IMR-90 (cell line): ENCODE results near the gene UNKL. TPM values are rescaled to one million over a fixed set of nuclear protein-coding genes. Genes with fewer than 3 reads are reported as not detected.

Experiments used
- ATAC-seq: fragments of 200-7000 bp; cut with Tn5 transposase; 2 replicates; pipeline ENCODE4 v1.9.1; 2020; ENCODE audit warnings: low read depth, mild to moderate bottlenecking, moderate library complexity
- BruUV-seq: library from RNA; stranded (reverse); fragments of 400-500 nt; replicated peaks from 2 replicates; lab custom pipeline; 2021; lab: Mats Ljungman, UMichigan
- CTCF ChIA-PET: fragments of 300-600 bp; formaldehyde crosslinking; extraction: SDS; loops from one replicate; lab custom pipeline; 2021; ENCODE audit warnings: antibody characterized with exemption; lab: Yijun Ruan, JAX
- POLR2A ChIA-PET: fragments of 300-600 bp; sonication (Branson Sonifier 250); formaldehyde crosslinking; loops from one replicate; lab custom pipeline; 2022; ENCODE audit warnings: antibody characterized with exemption; ENCODE audit not compliant: unreplicated experiment; lab: Charles Lee
- DNase-seq: peaks from one replicate; pipeline ENCODE4 v3.0.0; 2013
- H2AFZ ChIP-seq: replicated peaks from 2 replicates; pipeline ENCODE3; 2013; ENCODE audit warnings: low read length, mild to moderate bottlenecking; ENCODE audit not compliant: poor library complexity
- H2AK5ac ChIP-seq: 2 replicates; pipeline ENCODE4 v1.6.1; 2013; ENCODE audit warnings: low read depth, low read length, inconsistent platforms
- H2AK9ac ChIP-seq: replicated peaks from 2 replicates; pipeline ENCODE3; 2013; ENCODE audit warnings: mild to moderate bottlenecking, low read depth, low read length, moderate library complexity; ENCODE audit not compliant: poor library complexity
- H2BK120ac ChIP-seq: 2 replicates; pipeline ENCODE4 v1.6.1; 2013; ENCODE audit warnings: low read depth, low read length, inconsistent platforms
- H2BK15ac ChIP-seq: 3 replicates; pipeline ENCODE4 v1.6.1; 2013; ENCODE audit warnings: low read depth, low read length, inconsistent platforms
- H2BK20ac ChIP-seq: 2 replicates; pipeline ENCODE4 v1.6.1; 2013; ENCODE audit warnings: low read depth, mild to moderate bottlenecking, inconsistent platforms, low read length, moderate library complexity
- H2BK5ac ChIP-seq: 2 replicates; pipeline ENCODE4 v1.6.1; 2013; ENCODE audit warnings: mild to moderate bottlenecking, low read depth, low read length, inconsistent platforms; ENCODE audit not compliant: poor library complexity, severe bottlenecking
- H3K14ac ChIP-seq: replicated peaks from 2 replicates; pipeline ENCODE4 v1.6.1; 2013; ENCODE audit warnings: low read depth, low read length, inconsistent platforms
- H3K18ac ChIP-seq: 2 replicates; pipeline ENCODE4 v1.6.1; 2013; ENCODE audit warnings: low read depth, low read length, control low read depth
- H3K23ac ChIP-seq: 2 replicates; pipeline ENCODE4 v1.6.1; 2013; ENCODE audit warnings: low read depth, low read length, inconsistent platforms
- H3K27ac ChIP-seq: 2 replicates; pipeline ENCODE4 v1.5.1; 2013; ENCODE audit warnings: mild to moderate bottlenecking, control low read depth, low read length; ENCODE audit not compliant: insufficient read depth
- H3K27me3 ChIP-seq: 2 replicates; pipeline ENCODE4 v1.6.1; 2013; ENCODE audit warnings: low read length; ENCODE audit not compliant: control insufficient read depth, insufficient read depth
- H3K36me3 ChIP-seq: 2 replicates; pipeline ENCODE4 v1.6.1; 2013; ENCODE audit warnings: low read length, mixed read lengths; ENCODE audit not compliant: control insufficient read depth, insufficient read depth
- H3K4ac ChIP-seq: 2 replicates; pipeline ENCODE4 v1.6.1; 2013; ENCODE audit warnings: low read depth, low read length, inconsistent platforms
- H3K4me1 ChIP-seq: 2 replicates; pipeline ENCODE4 v1.6.1; 2013; ENCODE audit warnings: low read length, mixed read lengths; ENCODE audit not compliant: control insufficient read depth, insufficient read depth
- H3K4me2 ChIP-seq: 2 replicates; pipeline ENCODE4 v1.6.1; 2013; ENCODE audit warnings: low read depth, mild to moderate bottlenecking, control low read depth, low read length, moderate library complexity
- H3K4me3 ChIP-seq: 2 replicates; pipeline ENCODE4 v1.5.1; 2013; ENCODE audit warnings: low read depth, mild to moderate bottlenecking, control low read depth, low read length, moderate library complexity; ENCODE audit not compliant: insufficient read depth
- H3K56ac ChIP-seq: 2 replicates; pipeline ENCODE4 v1.6.1; 2013; ENCODE audit warnings: low read length, inconsistent platforms; ENCODE audit not compliant: insufficient read depth; ENCODE audit errors: extremely low read depth
- H3K79me1 ChIP-seq, 2 experiments: 2 replicates each; pipeline ENCODE4 v1.6.1; 2013; ENCODE audit warnings: low read length in 2 of 2, inconsistent platforms in 1 of 2, low read depth in 1 of 2
- H3K9ac ChIP-seq: 2 replicates; pipeline ENCODE4 v1.6.1; 2013; ENCODE audit warnings: low read depth, low read length, control low read depth
- H3K9me1 ChIP-seq: 2 replicates; pipeline ENCODE4 v1.6.1; 2013; ENCODE audit warnings: low read length, inconsistent platforms; ENCODE audit not compliant: insufficient read depth
- H3K9me3 ChIP-seq: 2 replicates; pipeline ENCODE4 v1.6.1; 2013; ENCODE audit warnings: low read length; ENCODE audit not compliant: control insufficient read depth, insufficient read depth
- H4K20me1 ChIP-seq: 2 replicates; pipeline ENCODE4 v1.6.1; 2013; ENCODE audit warnings: low read length, inconsistent platforms; ENCODE audit not compliant: insufficient read depth
- H4K5ac ChIP-seq: 2 replicates; pipeline ENCODE4 v1.6.1; 2013; ENCODE audit warnings: mild to moderate bottlenecking, low read depth, low read length, control low read depth
- H4K8ac ChIP-seq, 2 experiments: 2 replicates each; pipeline ENCODE4 v1.6.1; 2013; ENCODE audit warnings: low read depth in 2 of 2, low read length in 2 of 2, control low read depth in 1 of 2, inconsistent platforms in 1 of 2
- H4K91ac ChIP-seq: 2 replicates; pipeline ENCODE4 v1.6.1; 2013; ENCODE audit warnings: low read depth, low read length, inconsistent platforms; ENCODE audit not compliant: insufficient read depth
- BHLHE40 ChIP-seq: fragments of 150-350 bp; IDR thresholded peaks from 2 replicates; pipeline ENCODE4 v1.6.1; 2016; ENCODE audit warnings: mild to moderate bottlenecking, low read depth, low read length
- CEBPB ChIP-seq: IDR thresholded peaks from 2 replicates; pipeline ENCODE4 v1.6.1; 2012; ENCODE audit warnings: low read depth, low read length, improper control_type of control experiment
- CHD1 ChIP-seq: IDR thresholded peaks from 2 replicates; pipeline ENCODE4 v1.6.1; 2012; ENCODE audit warnings: low read depth, low read length, improper control_type of control experiment
- FOS ChIP-seq: fragments of 150-350 bp; IDR thresholded peaks from 2 replicates; pipeline ENCODE4 v1.6.1; 2016; ENCODE audit warnings: low read depth, low read length
- MAFK ChIP-seq: IDR thresholded peaks from 2 replicates; pipeline ENCODE4 v1.6.1; 2012; ENCODE audit warnings: low read depth, low read length, improper control_type of control experiment
- MAZ ChIP-seq: IDR thresholded peaks from 2 replicates; pipeline ENCODE4 v1.6.1; 2012; ENCODE audit warnings: low read depth, mild to moderate bottlenecking, low read length, improper control_type of control experiment, moderate library complexity, borderline replicate concordance
- MXI1 ChIP-seq: IDR thresholded peaks from 2 replicates; pipeline ENCODE4 v1.6.1; 2012; ENCODE audit warnings: low read depth, mild to moderate bottlenecking, low read length, moderate library complexity, borderline replicate concordance
- NFE2L2 ChIP-seq: fragments of 150-350 bp; IDR thresholded peaks from 2 replicates; pipeline ENCODE4 v1.6.1; 2016; ENCODE audit warnings: low read depth, mild to moderate bottlenecking, low read length
- POLR2A ChIP-seq: IDR thresholded peaks from 2 replicates; pipeline ENCODE4 v1.6.1; 2012; ENCODE audit warnings: mild to moderate bottlenecking, low read depth, low read length
- RAD21 ChIP-seq: IDR thresholded peaks from 2 replicates; pipeline ENCODE4 v1.6.1; 2012; ENCODE audit warnings: low read length, improper control_type of control experiment
- RCOR1 ChIP-seq: IDR thresholded peaks from 2 replicates; pipeline ENCODE4 v1.6.1; 2012; ENCODE audit warnings: mild to moderate bottlenecking, low read length, improper control_type of control experiment; ENCODE audit not compliant: insufficient replicate concordance
- RFX5 ChIP-seq: IDR thresholded peaks from 2 replicates; pipeline ENCODE4 v1.8.0; 2012; ENCODE audit warnings: low read depth, mild to moderate bottlenecking, low read length, moderate library complexity
- SMC3 ChIP-seq: fragments of 150-350 bp; IDR thresholded peaks from 2 replicates; pipeline ENCODE4 v1.6.1; 2016; ENCODE audit warnings: low read depth, mild to moderate bottlenecking, antibody characterized with exemption, low read length, moderate library complexity
- WGBS, 2 experiments: methylation state at CpG; one replicate each; pipeline versions ENCODE4 v1.1.5 to v1.1.7; 2013; ENCODE audit warnings: missing lambda C conversion rate in 2 of 2; ENCODE audit not compliant: insufficient read length in 1 of 2; ENCODE audit errors: extremely low coverage in 2 of 2; 5-methylcytosine and 5-hydroxymethylcytosine counted together
- dilution Hi-C: fragments of 300-500 bp; cut with HindIII; formaldehyde crosslinking; loops from one replicate; pipeline ENCODE4 v1.14.3; 2018; ENCODE audit warnings: low sequenced_read_pairs; ENCODE audit not compliant: unreplicated experiment
- in situ Hi-C: fragments of 300-500 bp; cut with MboI; formaldehyde crosslinking; loops from 3 replicates; pipeline ENCODE4 v1.14.3; 2019; ENCODE audit warnings: low sequenced_read_pairs, inconsistent platforms, mixed read lengths
- intact Hi-C: fragments of 100-400 bp; cut with micrococcal nuclease; formaldehyde crosslinking; loops from 2 replicates; pipeline ENCODE4 v1.10.0; 2022
- polyA plus RNA-seq, 3 experiments: library from polyadenylated mRNA; depleted of rRNA; stranded (reverse); fragments of >200 nt; gene quantifications; 2 replicates each; pipeline ENCODE4 v1.2.3, GENCODE V29; 2012; ENCODE audit warnings: low replicate concordance in 1 of 3
- total RNA-seq: library from RNA; depleted of rRNA; stranded (reverse); fragments of >200 nt; gene quantifications from 2 replicates; pipeline ENCODE4 v1.2.3, GENCODE V29; 2012
- TF ChIP-seq, protein P1 (sequence below): fragments of 150-350 bp; IDR thresholded peaks from 2 replicates; pipeline ENCODE4 v1.6.1; 2017; ENCODE audit warnings: mild to moderate bottlenecking, antibody characterized with exemption, low read length, low read depth
- TF ChIP-seq, protein P2 (sequence below): conservative IDR thresholded peaks from 2 replicates; pipeline ENCODE4 v1.5.1; 2012; ENCODE audit warnings: mild to moderate bottlenecking, low read depth, low read length, improper control_type of control experiment
- TF ChIP-seq, protein P3 (sequence below): fragments of 150-350 bp; IDR thresholded peaks from 2 replicates; pipeline ENCODE4 v1.6.1; 2016; ENCODE audit warnings: low read depth, mild to moderate bottlenecking, low read length, moderate library complexity, borderline replicate concordance

UNKL gene
- total and polyA plus RNA-seq, 2 of the 4 experiments (the other 2 are of a cell fraction) = 4.1 to 13.3 TPM

DNA sequence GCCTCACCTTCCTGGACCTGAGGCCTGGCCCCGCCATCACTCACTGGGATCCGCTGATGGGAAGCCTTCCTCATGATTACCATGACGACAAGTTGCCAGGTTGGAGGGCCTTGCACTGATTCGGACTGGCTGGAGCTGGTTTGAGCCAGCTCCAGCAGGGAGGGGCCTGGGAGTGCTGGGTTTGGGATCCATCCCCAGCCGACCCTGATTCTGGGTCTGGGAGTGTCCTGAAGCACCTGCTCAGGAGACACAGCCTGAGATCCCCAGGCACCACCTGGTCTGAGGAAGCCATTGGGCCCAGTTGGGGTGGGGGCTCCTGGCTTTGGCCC, 86.9 kb downstream of the UNKL start:
- H3K4me3 ChIP-seq = no peak overlapping the region
- H3K14ac ChIP-seq = no peak overlapping the region
- no peak overlapping the region for H2BK20ac ChIP-seq
- H3K27me3 ChIP-seq = peaks cover 12% of the 10 kb centered on the region
- no peak overlapping the region for H3K9ac ChIP-seq
- no peak overlapping the region for H4K5ac ChIP-seq
- H3K27ac ChIP-seq = no peak overlapping the region
- H2BK120ac ChIP-seq = no peak overlapping the region
- H4K8ac ChIP-seq = no peak overlapping the region
- dilution Hi-C loops (no loop called here), in situ Hi-C loops (no loop called here), intact Hi-C loops (no loop called here)
- H4K20me1 ChIP-seq = peaks cover 30% of the 10 kb centered on the region
- DNase-seq (no peak), ATAC-seq (no peak)
- peaks cover 26% of the 10 kb centered on the region; the same call in 1 of the 2 replicates for H3K36me3 ChIP-seq
- H3K9me3 ChIP-seq = peaks cover 3% of the 10 kb centered on the region; the same call in 1 of the 2 replicates
- H2BK15ac ChIP-seq = no peak overlapping the region
- no TSS peak for BruUV-seq
- H2AK5ac ChIP-seq = no peak overlapping the region
- CTCF ChIA-PET = no interaction called here
- no peak overlapping the region for H3K23ac ChIP-seq
- H2AFZ ChIP-seq = no peak overlapping the region
- POLR2A ChIA-PET = no interaction called here
- H3K79me1 ChIP-seq = peaks cover 0 to 4% of the 10 kb centered on the region in 2 experiments; a peak in 1 of 4 replicates
- H3K18ac ChIP-seq = no peak overlapping the region
- H3K4me2 ChIP-seq = no peak overlapping the region
- peaks cover 7% of the 10 kb centered on the region for H3K4me1 ChIP-seq
- no peak for TF ChIP-seq RCOR1
- no peak for TF ChIP-seq RAD21
- no peak for TF ChIP-seq CHD1
- TF ChIP-seq, protein P1, sequence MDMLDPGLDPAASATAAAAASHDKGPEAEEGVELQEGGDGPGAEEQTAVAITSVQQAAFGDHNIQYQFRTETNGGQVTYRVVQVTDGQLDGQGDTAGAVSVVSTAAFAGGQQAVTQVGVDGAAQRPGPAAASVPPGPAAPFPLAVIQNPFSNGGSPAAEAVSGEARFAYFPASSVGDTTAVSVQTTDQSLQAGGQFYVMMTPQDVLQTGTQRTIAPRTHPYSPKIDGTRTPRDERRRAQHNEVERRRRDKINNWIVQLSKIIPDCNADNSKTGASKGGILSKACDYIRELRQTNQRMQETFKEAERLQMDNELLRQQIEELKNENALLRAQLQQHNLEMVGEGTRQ = no peak
- TF ChIP-seq RFX5 = no peak
- no peak for TF ChIP-seq NFE2L2
- no peak for TF ChIP-seq MXI1
- TF ChIP-seq SMC3 = no peak
- TF ChIP-seq, protein P2, sequence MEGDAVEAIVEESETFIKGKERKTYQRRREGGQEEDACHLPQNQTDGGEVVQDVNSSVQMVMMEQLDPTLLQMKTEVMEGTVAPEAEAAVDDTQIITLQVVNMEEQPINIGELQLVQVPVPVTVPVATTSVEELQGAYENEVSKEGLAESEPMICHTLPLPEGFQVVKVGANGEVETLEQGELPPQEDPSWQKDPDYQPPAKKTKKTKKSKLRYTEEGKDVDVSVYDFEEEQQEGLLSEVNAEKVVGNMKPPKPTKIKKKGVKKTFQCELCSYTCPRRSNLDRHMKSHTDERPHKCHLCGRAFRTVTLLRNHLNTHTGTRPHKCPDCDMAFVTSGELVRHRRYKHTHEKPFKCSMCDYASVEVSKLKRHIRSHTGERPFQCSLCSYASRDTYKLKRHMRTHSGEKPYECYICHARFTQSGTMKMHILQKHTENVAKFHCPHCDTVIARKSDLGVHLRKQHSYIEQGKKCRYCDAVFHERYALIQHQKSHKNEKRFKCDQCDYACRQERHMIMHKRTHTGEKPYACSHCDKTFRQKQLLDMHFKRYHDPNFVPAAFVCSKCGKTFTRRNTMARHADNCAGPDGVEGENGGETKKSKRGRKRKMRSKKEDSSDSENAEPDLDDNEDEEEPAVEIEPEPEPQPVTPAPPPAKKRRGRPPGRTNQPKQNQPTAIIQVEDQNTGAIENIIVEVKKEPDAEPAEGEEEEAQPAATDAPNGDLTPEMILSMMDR = no peak
- no peak for TF ChIP-seq BHLHE40
- TF ChIP-seq, protein P3, sequence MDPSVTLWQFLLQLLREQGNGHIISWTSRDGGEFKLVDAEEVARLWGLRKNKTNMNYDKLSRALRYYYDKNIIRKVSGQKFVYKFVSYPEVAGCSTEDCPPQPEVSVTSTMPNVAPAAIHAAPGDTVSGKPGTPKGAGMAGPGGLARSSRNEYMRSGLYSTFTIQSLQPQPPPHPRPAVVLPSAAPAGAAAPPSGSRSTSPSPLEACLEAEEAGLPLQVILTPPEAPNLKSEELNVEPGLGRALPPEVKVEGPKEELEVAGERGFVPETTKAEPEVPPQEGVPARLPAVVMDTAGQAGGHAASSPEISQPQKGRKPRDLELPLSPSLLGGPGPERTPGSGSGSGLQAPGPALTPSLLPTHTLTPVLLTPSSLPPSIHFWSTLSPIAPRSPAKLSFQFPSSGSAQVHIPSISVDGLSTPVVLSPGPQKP = no peak
- TF ChIP-seq FOS = no peak
- TF ChIP-seq MAZ = no peak
- TF ChIP-seq CEBPB = no peak
- TF ChIP-seq POLR2A = no peak
- no peak for TF ChIP-seq MAFK
- H3K56ac ChIP-seq = no peak overlapping the region
- no peak overlapping the region for H2BK5ac ChIP-seq
- 29% methylated on average over 1 of the region's 5 CpGs; no CpG with 5 or more reads in 1 of the 2 experiments for WGBS, 2 experiments
- no peak overlapping the region for H3K4ac ChIP-seq
- no peaks in the 10 kb centered on the region for H3K9me1 ChIP-seq
- H2AK9ac ChIP-seq = no peak overlapping the region
- no peak overlapping the region for H4K91ac ChIP-seq
